Measurements from ENCODE around the gene DNAJB9. TPM values are rescaled to one million over a fixed set of nuclear protein-coding genes. Genes with fewer than 3 reads are reported as not detected.

DNAJB9 gene
- total and polyA plus RNA-seq, 2 of the 13 experiments (the other 11 are each of a cell fraction or from before 2014, with no cell fraction given) = 8.6 to 16.4 TPM

- peak; percentile 83 to 87 for TF ChIP-seq HMGXB4 (CRISPR knock-in tag; IDR thresholded peaks at IDR 0.05; ENCODE audit: borderline replicate concordance in 1 of 2, low read depth in 1 of 2)
- 0 out of 2 replicates have a peak, but pooled peaks have one; percentile 54 for TF ChIP-seq NCOA1 (CRISPR knock-in tag; IDR thresholded peaks at IDR 0.05)
- TF ChIP-seq ZNF646 (CRISPR knock-in tag; IDR thresholded peaks at IDR 0.05) = no peak; the same call in 1 of the 2 replicates
- TF ChIP-seq RELA (CRISPR knock-in tag; IDR thresholded peaks at IDR 0.05) = no peak; the same call in 1 of the 2 replicates
- no peak; the same call in 1 of the 2 replicates for TF ChIP-seq HNF4G (IDR thresholded peaks at IDR 0.05; ENCODE audit: borderline replicate concordance, low read depth, low read length)
- TF ChIP-seq HNF4G (CRISPR knock-in tag; IDR thresholded peaks at IDR 0.05; ENCODE audit: borderline replicate concordance, low read depth) = no peak
- TF ChIP-seq KLF6 (CRISPR knock-in tag; IDR thresholded peaks at IDR 0.05) = peak; percentile 94; the same call in 1 of the 2 replicates
- peak; percentile 75; the same call in 1 of the 2 replicates for TF ChIP-seq ZNF552 (CRISPR knock-in tag; IDR thresholded peaks at IDR 0.05; ENCODE audit: borderline replicate concordance)
- peak; percentile 87 for TF ChIP-seq ZNF407 (CRISPR knock-in tag; IDR thresholded peaks at IDR 0.05; ENCODE audit: not compliant biosample characterization)
- TF ChIP-seq CHCHD3 (CRISPR knock-in tag; IDR thresholded peaks at IDR 0.05) = no peak
- 0 out of 2 replicates have a peak, but pooled peaks have one; percentile 34 for TF ChIP-seq RARG (CRISPR knock-in tag; IDR thresholded peaks at IDR 0.05; ENCODE audit: low read depth)
These were observed at the start of gene DNAJB9, which contains the start of gene THAP5 (continued) for GRCh38 chr7:108569381-108570145.
